Measurements from ENCODE around the gene C19orf38.
A peak's percentile ranks its signal among the peaks of the same experiment; 100 is the strongest.
"Not testable (repeated sequence)": the region's sequence is repeated elsewhere in the genome, so short reads cannot be mapped to it uniquely, and the experiment has no call there.

The C19orf38 gene

DNA sequence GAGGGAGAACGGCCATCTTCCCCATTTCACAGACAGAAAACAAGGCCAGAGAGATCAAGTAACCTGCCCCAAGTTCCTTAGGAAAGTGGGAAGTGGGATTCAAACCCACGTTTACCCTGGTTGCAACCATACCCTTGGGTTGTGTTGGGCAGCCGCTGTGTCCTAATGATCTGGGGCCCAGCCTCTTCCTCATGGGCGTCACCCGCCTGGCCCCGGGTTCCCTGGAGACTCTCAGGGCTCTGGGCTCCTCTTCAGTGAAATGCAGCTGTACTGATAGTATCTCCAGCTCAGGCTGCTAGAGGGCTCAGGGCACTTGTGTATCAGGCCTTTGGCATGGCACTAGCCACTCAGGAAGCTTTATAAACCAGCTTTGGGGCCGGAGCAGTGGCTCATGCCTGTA, 22.0 kb upstream of the C19orf38 start:
- no peak for DNase-seq

DNA sequence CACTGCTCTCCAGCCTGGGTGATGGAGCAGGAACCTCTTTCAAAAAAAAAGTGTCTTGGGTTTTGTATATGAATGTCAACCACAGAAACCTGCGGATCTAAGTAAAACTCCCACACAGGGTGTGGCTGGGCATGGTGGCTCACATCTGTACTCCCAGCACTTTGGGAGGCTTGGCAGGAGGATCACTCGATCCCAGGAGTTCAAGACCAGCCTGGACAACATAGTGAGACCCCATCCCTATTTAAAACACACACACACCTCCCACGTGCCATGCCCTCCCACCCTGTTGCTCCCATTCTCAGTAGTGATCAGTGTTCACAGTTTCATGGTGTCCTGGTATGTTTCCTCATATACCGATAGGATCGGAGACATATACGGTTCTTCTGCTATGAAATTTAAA, 21.4 kb upstream of the C19orf38 start:
- DNase-seq = no peak

DNA sequence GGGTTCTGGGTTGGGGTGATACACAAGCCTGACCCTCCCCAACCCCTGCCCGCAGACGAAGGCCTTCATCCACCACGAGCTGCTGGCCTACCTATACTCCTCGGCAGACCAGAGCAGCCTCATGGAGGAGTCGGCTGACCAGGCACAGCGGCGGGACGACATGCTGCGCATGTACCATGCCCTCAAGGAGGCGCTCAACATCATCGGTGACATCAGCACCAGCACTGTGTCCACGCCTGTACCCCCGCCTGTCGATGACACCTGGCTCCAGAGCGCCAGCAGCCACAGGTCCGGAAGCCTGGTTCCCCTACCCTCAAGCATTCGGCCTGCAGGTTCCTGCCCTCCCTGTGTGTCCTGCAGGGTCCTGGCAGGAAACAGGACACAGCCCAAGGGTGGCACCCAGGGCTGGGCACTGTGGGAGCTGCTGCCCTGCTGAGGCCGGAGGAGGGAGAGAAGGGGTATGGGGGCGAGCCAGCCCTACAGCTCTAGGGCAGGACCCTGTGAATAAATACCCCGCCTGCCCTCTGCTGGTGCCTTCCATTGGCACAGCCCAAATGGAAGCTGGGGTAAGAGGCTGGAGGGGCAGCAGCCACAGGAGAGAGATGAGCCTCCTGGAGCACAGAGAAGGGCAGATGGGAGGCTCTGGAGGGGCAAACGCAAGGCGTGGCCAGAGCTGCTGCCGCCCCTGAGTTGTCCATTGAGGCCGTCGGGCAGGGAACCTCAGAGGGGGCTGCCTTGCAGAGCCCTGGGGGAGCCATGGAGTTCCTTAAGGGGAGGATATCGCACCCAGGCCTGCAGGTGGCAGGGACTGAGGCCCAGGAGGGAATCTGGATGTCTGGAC, 19.0 kb upstream of the C19orf38 start:
- no peak for DNase-seq

DNA sequence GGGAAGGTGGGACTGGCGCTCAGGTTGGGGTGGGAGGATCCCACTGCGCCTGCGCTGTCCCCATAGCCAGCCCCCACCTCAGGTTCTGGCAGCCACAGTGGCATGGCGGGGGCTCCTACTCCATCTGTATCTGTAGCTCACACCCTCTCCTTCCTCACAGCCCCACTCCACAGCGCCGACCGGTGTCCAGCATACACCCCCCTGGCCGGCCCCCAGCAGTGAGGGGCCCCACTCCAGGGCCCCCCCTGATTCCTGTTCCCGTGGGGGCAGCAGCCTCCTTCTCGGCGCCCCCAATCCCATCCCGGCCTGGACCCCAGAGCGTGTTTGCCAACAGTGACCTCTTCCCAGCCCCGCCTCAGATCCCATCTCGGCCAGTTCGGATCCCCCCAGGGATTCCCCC, 18.2 kb upstream of the C19orf38 start:
- DNase-seq = no peak

DNA sequence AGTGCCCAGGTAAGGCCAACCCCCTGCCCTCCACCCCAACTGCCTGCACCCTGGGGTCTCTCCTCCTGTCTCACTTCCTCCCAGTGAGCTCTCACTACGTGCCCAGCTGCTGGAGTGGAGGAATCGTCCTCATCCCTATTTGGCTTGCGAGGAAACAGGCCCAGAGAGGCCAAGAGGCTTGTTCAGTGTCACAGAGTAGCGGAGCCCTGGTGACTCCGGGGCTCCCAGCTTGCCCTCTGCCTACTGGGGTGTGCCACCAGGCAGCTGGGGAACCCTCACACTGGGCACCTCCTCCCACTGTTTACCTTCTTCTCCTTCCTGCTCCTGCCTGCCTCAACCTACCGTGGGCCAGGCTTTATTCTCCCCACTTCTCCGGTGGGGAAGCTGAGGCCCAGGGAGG, 17.8 kb upstream of the C19orf38 start:
- no peak for DNase-seq

DNA sequence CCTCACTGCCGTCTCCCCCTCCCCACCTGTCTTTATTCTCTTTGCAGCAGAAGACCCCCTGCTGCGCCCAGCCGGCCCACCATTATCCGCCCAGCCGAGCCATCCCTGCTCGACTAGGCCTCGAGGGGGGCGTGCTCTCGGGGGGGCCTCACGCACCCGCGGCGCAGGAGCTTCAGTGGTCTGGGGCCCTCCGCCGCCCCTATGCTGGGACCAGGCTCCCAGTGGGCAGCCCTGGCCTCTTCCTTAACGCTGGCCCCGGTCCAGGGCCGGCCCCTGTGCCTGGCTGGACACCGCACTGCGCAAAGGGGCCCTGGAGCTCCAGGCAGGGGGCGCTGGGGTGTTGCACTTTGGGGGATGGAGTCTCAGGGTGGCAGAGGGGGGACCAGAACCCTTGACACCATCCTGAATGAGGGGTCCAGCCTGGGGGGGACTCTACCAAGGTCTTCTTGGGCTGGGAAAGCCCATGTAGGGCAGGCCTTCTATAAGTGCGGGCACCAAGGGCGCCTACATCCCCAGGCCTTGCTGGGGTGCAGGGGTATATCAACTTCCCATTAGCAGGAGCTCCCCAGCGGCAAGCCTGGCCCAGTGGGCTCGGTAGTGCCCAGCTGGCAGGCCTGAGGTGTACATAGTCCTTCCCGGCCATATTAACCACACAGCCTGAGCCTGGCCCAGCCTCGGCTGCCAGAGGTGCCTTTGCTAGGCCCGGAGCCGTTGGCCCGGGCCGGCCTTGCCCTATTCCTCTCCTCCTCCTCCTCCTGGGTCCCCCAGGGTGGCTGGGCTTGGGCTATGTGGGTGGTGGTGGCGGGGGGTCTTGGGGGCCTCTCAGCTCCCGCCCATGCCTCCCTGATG, 17.1 kb upstream of the C19orf38 start:
- no peak for DNase-seq

DNA sequence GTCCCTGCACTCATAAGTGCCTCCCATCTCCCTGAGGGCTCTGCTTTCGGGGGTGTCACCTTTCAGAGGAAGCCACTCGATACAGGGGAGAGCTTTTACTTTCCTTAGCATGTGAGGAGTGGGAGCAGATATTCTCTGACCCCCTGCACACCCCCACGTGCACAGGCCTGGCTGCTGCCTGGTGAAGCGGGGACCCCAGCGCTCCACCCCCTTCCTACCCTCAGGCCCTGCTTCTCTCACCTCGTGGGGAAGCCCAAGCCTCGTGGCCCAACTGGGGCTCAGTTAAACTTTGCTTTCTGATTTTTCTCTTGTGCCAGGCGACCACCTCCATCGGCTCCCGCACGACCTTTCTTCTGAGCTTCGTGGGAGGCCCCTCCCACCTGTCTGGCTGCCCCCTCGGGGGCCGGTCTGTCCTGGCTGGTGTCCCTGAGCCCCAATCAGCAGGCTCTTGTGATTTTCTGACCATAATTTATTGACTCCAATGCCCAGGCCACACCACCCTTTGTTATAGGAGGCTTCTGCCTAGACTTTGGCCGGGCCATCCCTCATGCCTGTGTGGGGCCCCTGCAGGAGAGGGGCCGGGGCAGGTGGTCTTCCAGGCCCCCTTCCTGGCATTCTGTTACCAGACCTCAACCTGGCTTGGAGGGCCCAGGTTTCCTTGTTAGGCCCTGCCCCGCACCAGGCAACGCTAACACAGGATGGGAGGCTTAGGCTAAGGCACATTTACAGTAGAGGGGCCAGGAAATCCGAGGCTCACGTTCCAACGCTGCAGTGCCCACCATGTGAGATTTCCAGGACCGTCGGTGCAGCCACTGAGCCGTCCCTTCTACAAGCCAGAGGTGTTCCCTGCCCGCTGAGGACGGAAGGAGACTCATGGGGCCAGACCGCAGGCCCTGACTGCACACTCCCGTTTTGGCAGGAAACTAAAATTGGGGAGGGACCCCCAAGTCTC, 16.0 kb upstream of the C19orf38 start:
- no peak for DNase-seq

DNA sequence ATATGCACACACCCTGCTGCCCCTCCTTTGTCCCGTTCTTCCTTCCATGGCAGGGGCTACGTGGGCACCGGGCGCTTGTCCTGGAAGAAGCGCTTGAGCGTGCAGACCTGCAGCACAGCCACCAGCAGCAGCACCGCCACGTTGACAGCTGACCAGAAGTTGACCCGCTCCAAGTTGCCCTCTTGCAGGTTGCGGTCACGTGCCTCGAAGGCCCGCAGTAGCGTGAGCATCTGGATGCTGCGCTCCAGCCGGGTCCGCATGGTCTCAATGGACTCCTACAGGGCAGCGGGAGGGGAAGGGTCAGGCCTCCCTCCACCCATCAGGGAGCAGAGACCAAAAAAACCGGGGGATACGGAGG, 15.3 kb upstream of the C19orf38 start:
- DNase-seq = no peak

DNA sequence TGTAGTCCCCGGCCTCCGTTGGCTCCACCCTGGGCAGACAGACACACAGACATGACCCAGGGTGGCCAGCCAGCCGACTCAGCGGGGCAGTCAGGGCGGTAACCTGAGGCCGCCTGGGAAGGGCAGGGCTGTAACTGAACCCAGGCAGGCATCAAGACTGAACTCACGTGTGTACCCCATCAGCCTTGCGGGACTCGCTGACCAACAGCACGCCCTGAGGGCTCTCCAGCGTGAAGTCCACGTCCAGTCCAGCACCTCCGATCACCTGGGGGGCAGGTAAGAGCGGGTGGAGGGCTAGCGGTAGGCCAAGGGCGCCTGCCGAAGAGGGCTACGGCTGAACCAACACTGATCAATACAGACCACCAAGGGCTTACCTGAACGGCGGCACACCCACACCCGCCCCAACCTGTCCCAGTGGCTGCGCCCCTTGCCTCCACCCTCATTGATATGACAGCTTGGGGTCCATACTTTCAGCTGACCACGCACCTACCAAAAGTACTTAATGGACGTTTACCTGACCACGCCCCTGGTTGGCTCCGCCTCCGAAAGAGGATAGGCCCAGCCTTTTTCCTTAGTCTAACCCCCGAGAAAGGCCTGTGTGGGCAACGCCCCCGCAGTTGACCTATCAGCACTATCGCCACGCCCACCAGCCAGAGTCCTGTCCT, 13.0 kb upstream of the C19orf38 start:
- no peak for DNase-seq

DNA sequence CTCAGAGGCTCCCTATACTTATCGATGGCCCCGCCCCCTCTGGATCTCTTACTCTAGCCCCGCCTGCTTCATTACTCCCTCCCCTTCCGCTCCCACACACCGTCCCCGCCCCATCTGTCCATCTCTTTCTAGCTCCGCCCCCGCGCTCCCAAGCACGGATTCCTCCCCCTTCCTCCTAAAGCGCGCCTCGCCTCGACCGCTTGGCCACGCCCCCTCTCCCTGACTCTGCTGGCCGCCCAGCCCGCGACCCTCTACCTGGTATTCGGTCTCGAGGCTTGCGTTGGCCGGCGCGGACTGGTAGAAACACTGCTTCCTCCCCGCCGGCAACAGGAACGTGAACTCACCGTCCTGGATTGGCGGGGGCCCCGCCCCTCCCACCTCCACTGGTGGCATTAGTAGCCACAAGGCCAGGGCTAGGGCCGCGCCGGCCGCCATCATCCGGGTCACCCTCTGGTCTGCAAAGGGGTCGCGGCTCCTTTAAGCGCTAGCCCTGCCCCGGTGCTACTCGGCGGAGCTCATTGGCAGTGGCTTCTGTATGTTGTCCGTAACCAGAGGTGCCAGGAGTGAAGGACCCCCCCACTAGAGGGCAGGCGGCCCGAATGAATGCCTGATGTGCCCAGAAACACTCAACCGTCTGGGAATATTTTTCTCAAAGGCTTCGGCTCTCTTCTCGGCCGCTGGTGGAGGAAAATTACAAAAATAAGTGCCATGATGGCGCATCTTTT, 12.3 kb upstream of the C19orf38 start, which contains the start of gene TMED1:
Gene TMED1, minus strand, starts transcription at position 459 of the 725 bp plus-strand sequence. Its CDS starts 21 bp downstream, at position 438.
- DNase-seq = peak; percentile 98

DNA sequence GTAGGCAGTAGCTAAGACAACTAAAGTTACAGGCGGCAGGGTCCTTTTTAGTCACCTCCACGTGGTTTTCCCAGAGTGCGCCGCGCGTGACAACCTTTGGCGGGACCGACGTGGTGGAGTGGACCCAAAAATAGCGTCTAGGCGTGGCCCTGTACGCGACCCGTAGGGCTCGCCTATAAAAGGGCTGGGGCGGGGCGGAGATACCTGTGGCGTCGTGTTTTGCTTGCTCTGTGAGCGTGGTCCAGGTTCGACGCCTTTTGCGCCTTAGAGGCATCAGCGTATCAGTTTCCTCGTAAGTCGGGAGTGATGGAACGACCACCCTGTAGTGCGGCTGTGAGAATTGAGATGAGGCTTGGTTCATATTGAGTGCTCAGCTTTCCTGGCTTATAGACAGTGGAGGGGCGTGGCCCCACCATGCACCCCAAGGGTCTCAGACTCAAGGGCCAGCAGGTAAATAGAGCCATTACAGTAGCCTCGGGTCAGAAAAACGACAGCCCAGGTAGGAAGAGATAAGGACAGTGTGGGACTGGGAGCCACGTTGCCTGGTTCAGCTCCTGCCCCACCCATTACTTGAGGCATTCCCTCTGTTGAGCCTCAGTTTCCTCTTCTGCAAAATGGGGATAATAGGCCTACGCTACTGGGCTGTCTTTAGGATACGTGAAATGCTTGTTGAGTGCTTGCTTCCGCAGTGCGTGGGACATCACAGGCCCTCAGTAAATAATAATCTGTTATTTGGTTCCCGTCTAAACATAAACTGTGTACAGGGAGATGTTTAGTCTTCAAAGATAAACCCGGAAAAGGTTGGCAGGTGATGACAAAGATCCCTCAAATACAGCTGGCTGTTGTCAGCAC, 11.5 kb upstream of the C19orf38 start:
- DNase-seq = peak; percentile 87

DNA sequence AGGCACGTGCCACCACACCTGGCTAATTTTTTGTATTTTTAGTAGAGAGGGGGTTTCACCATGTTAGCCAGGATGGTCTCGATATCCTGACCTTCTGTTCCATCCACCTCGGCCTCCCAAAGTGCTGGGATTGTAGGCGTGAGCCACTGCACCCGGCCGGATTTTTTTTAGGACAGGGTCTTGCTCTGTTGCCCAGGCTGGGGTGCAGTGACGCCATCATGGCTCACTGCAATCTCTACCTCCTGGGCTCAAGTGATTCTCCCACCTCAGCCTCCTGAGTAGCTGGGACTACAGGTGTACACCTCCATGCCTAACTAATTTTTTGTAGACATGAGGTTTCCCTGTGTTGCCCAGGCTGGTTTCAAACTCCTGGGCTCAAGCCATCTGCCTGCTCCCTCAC, 10.6 kb upstream of the C19orf38 start:
- DNase-seq = not testable (repeated sequence)

DNA sequence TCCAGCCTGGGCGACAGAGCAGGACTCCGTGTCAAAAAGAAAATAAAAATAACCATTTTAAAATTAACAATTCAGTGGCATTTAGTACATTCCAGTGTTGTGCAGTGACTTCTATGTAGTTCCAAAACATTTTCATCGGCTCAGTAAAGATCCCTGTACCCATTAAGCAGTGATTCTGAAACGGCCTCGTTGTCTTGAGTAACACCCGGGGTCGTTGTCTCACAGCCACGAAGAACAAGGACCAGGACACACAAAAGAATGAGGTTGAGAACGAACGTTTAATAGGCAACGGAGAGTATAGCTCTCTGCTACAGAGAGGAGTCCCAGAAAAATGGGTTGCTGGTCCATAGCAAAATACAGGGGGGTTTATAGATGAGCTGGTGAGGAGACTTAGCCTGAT, 9.8 kb upstream of the C19orf38 start:
- DNase-seq = no peak

DNA sequence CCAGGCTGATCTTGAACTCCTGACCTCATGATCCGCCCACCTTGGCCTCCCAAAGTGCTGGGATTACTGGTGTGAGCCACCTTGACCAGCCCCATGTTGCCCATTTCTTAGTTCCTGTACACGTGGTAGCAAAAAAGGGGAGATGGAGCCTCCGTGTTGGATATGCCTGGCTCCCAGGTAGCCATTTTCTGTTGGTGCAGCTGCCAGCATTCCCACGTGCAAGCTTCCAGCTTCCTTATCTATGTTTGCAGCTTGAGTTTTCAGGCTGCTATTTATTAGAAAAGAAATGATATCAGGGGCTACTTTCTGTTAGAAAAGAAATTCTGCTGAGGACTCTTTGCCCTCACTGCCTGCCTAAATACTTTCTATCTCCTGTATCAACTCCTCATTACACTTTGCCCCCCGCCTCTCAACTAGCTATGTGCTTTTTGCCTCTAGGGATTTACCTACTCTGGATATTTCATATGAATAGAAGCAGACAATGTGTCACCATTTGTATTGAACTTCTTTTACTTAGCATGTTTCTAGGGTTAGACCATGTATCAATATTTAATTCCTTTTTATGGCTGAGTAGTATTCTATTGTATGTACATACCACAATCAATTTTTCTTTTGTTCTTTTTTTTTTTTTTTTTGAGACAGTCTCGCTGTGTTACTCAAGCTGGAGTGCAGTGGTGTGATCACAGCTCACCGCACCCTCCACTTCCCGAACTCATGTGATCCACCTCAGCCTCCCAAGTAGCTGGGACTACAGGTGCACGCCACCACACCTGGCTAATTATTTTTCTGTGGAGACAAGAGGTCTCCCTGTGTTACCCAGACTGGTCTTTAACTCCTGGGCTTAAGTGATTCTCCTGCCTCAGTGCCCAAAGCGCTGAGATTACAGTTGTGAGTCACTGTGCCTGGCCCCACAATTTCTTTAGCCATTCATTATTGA, 8.8 kb upstream of the C19orf38 start:
- DNase-seq = no peak

DNA sequence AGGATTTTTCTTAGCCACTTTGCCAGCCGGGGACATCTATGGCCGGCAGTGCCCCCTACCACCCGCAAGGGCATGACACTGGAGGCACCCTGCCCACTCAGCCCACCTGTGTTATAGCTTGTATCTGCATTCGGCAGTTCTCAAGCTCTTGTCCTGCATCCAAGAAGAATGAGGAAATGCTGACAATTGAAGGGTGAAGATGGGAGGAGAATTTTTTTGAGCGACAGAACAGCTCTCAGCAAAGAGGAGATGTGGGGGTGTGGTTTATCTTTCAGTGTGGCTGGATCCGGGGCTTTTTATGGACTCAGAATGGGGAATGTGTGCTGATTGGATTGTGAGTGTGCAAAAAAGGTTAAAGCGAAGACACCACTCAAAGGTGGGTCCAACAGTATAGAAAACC, 5.4 kb upstream of the C19orf38 start:
- DNase-seq = no peak

DNA sequence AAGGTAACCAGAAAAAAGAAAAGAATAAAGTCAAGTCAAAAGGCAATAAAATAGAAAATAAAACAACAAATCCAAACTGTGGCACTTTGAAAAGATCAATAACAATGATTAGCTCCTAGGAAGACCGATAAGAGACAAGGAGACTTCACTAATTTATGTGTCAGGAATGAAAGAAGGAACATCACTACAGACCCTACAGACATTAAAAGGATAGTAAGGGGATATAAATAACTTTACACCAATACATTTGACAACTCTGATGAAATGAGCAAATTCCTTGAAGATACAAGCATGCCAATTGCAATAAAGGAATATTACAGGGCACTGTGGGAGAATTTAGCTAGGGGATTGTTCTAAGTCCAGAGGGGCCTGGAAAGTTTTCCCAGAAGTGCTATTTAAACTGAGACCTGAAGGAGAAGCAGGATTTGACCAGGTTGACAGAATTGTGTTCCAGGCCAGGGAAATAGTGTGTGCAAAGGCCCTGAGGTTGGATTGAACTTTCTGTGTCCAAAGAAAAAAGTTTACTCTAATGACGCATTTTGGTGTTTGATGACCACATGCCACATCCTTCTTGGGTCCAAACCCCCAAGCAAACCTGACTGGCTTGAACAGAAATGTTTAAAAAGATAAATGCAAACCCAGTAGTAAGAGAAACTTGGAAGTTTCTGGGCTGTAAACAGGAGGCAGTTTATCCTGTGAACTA, 1.6 kb upstream of the C19orf38 start:
- no peak for DNase-seq

DNA sequence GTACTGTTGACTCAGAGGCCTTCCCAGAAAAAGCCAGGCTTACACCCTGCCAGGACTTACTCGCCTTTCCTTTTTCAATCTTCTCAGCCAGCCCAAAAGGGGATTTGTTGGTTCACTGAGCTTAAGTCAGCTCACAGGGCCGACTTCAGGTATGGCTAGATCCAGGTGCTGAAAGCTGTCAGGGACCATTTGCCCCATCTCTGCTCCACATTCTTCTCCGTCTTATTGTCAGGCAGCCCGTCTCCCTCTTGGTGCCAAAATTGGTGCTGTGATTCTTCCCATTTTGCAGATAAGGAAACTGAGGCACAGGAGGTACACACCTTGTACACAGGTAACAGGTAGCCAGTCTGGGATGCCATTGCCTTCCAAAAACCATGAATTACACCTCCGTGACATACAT, 2.4 kb downstream of the C19orf38 start:
- DNase-seq = no peak

DNA sequence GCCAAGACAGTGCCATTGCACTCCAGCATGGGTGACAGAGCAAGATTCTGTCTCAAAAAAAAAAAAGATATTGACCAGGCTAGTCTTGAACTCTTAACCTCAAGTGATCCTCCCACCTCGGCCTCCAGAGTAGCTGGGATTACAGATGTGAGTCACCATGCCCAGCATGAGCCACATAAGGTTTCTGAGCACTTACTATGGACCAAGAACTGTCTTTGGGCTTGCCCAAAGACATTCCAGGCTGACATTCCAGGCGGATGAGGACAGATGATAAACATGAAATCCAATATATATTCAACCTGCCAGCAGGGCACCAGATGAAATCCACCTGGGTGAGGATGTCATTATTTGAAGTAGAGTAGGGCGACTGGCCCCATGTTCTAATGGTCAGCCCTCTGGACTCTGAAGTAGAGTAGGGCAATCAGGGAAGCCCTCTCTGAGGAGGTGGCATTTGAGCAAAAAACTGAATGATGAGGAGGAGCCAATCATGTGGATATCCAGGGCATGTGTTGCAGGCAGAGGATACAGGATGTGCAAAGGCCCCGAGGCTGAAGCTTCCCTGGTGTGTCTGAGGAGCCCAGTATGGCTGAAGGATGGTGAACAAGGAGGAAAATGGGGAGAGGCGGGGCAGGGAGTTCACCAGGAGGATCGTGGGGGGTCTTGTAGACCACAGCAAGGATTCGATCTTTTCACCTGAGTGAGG, 4.0 kb downstream of the C19orf38 start:
- no peak for DNase-seq

All from NCI-H1694 (cell line).